ENCODE results near the gene GRIN3B. TPM values are rescaled to one million over a fixed set of nuclear protein-coding genes. Genes with fewer than 3 reads are reported as not detected.

Gene GRIN3B
- polyA plus RNA-seq, 1 experiment = 0.38 TPM

DNA sequence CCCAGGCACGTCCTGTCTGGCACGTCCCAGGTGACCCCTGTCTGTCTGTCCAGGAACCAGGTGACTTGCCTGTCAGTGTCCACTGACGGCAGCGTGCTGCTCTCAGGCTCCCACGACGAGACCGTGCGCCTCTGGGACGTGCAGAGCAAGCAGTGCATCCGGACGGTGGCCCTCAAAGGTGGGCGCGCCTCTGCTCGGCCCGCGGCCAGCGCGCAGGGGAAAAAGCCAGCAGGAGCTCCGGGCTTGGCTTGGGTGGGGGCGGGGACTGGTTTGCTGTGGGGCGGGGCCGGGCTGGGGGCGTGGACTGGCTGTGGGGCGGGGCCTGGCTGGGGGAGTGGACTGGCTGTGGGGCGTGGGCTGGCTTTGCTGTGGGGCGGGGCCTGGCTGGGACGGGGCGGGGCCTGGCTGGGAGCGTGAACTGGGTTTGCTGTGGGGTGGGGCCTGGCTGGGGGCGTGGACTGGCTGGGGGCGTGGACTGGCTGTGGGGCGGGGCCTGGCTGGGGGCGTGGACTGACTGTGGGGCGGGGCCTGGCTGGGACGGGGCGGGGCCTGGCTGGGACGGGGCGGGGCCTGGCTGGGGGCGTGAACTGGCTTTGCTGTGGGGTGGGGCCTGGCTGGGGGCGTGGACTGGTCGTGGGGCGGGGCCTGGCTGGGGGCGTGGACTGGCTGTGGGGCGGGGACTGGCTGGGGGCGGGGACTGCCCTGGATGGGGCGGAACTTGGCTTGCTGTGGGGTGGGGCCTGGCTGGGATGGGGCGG, 8.9 kb upstream of the GRIN3B start:
- Histone ChIP-seq H3K9me3 (ENCODE audit: control insufficient read depth, insufficient read depth, low read length) (peaks cover 7% of the 10 kb centered on the region; the same call in 1 of the 2 replicates), H3K27me3 (ENCODE audit: control insufficient read depth, insufficient read depth, low read length) (peaks cover 7% of the 10 kb centered on the region), H3K27ac (ENCODE audit: low read depth, low read length) (no peak overlapping the region), H3K4me3 (ENCODE audit: low read depth, low read length) (no peak overlapping the region)
- no peak for DNase-seq (ENCODE audit: low read depth, low spot score)
- TF ChIP-seq, protein P1, sequence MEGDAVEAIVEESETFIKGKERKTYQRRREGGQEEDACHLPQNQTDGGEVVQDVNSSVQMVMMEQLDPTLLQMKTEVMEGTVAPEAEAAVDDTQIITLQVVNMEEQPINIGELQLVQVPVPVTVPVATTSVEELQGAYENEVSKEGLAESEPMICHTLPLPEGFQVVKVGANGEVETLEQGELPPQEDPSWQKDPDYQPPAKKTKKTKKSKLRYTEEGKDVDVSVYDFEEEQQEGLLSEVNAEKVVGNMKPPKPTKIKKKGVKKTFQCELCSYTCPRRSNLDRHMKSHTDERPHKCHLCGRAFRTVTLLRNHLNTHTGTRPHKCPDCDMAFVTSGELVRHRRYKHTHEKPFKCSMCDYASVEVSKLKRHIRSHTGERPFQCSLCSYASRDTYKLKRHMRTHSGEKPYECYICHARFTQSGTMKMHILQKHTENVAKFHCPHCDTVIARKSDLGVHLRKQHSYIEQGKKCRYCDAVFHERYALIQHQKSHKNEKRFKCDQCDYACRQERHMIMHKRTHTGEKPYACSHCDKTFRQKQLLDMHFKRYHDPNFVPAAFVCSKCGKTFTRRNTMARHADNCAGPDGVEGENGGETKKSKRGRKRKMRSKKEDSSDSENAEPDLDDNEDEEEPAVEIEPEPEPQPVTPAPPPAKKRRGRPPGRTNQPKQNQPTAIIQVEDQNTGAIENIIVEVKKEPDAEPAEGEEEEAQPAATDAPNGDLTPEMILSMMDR (IDR thresholded peaks at IDR 0.05; ENCODE audit: low read depth, low read length) = no peak
- ChIA-PET POLR2A (no interaction called here), CTCF (no interaction called here)

DNA sequence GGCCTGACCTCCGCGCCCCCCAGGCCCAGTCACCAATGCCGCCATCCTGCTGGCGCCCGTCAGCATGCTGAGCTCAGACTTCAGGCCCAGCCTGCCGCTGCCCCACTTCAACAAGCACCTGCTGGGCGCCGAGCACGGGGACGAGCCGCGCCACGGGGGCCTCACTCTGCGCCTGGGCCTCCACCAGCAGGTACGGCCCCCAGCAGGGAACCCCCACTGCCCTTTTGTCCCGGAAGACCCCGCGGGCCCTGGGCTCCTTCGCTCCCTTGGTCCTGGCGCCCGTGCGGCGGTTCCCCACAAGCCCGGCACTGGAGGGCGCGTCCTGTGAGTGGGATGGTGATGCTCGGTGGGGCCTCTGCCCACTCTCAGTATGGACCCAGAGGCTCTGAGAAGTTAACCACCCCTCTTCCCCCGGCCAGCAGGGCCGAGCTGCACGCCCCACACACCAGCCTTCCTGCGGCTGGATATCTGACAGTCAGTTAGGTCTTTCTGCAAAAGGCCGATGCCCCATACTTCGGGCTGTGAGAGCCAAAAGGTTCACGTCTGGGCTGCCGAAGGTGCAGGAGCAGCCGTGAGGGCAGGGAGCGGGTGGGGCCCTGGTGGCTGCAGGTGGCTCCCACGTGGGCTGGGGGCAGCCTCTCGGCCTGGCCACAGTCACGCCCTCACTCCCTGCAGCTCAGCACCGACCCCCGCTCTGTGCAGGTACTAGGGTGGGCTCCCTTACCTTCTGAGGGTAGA, 8.1 kb upstream of the GRIN3B start:
- H3K9me3 ChIP-seq (ENCODE audit: control insufficient read depth, insufficient read depth, low read length) = peaks cover 7% of the 10 kb centered on the region; the same call in 1 of the 2 replicates
- DNase-seq (ENCODE audit: low read depth, low spot score) = no peak
- no peak overlapping the region for H3K4me3 ChIP-seq (ENCODE audit: low read depth, low read length)
- CTCF ChIA-PET = no interaction called here
- TF ChIP-seq, protein P1 (IDR thresholded peaks at IDR 0.05; ENCODE audit: low read depth, low read length) = no peak
- H3K27ac ChIP-seq (ENCODE audit: low read depth, low read length) = no peak overlapping the region
- peaks cover 9% of the 10 kb centered on the region for H3K27me3 ChIP-seq (ENCODE audit: control insufficient read depth, insufficient read depth, low read length)
- POLR2A ChIA-PET = no interaction called here

DNA sequence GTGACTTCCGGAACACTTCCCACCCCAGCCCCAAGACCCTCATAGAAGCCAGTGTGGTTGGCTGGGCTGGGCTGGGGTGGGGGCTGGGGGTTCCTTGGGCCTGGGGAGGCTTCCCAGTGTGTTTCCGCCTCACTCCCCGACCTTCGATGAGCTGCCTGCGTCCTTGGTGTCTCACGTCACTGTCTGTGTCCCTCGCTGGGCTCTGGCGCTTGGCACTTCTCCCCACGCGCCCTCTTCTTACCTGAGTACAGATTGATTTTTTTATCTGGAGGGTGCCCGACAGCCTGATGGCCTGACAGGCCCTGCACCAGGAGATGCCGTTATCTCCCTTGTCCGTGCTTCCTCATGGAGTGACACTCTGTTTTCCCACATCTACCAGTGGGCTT, 7.6 kb upstream of the GRIN3B start:
- TF ChIP-seq, protein P1 (IDR thresholded peaks at IDR 0.05; ENCODE audit: low read depth, low read length) = no peak
- no peak overlapping the region for H3K4me3 ChIP-seq (ENCODE audit: low read depth, low read length)
- CTCF ChIA-PET = no interaction called here
- DNase-seq (ENCODE audit: low read depth, low spot score) = no peak
- H3K27ac ChIP-seq (ENCODE audit: low read depth, low read length) = no peak overlapping the region
- peaks cover 11% of the 10 kb centered on the region for H3K27me3 ChIP-seq (ENCODE audit: control insufficient read depth, insufficient read depth, low read length)
- POLR2A ChIA-PET = no interaction called here
- H3K9me3 ChIP-seq (ENCODE audit: control insufficient read depth, insufficient read depth, low read length) = peaks cover 7% of the 10 kb centered on the region; the same call in 1 of the 2 replicates

DNA sequence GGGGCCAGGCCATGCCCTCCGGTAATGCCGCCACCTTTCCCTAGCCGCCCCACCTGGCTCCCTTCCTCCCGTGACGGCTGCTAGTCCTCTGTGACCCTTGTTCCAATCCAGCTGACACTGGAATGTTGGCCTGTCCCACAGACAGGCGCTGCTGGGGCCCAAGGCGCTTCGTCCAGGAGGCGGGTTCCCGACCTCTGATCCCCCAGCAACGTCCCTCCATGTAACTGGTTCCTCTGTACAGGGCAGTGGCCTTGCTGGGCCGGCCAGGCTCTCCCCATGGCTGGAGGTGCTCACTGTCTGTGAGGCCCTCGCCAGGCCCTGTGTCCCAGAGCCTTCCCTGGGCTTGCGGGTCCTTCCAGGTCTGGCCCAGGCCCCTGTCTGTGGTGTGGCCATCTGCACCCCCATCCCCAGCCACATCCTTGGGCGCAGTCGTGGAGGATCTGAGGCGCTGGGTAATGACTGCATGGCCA, 6.8 kb upstream of the GRIN3B start:
- ChIA-PET CTCF (no interaction called here), POLR2A (no interaction called here)
- DNase-seq (ENCODE audit: low read depth, low spot score) = no peak
- TF ChIP-seq, protein P1 (IDR thresholded peaks at IDR 0.05; ENCODE audit: low read depth, low read length) = no peak
- Histone ChIP-seq H3K4me3 (ENCODE audit: low read depth, low read length) (no peak overlapping the region), H3K27ac (ENCODE audit: low read depth, low read length) (no peak overlapping the region), H3K27me3 (ENCODE audit: control insufficient read depth, insufficient read depth, low read length) (peaks cover 18% of the 10 kb centered on the region), H3K9me3 (ENCODE audit: control insufficient read depth, insufficient read depth, low read length) (peaks cover 7% of the 10 kb centered on the region; the same call in 1 of the 2 replicates)

DNA sequence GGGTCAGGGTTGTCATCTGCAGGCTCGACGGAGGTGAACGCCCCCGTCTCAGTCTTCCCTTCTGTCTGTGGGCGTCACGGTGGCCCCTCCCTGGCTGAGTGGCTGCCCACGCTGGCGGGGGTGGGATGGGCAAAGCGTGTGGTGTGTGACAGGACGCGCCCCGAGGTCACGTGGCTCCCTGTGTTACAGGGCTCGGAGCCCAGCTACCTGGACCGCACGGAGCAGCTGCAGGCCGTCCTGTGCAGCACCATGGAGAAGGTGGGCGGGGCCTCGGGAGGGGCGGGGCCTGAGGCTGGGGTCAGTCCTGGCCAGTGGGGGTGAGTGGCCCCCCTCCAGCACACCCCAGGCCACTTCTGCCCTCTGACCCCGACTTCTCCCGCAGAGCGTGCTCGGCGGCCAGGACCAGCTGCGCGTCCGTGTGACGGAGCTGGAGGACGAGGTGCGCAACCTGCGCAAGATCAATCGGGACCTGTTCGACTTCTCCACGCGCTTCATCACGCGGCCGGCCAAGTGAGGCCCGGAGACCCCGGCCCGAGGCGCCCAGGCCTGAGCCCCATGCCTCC, 6.3 kb upstream of the GRIN3B start:
- peaks cover 22% of the 10 kb centered on the region for H3K27me3 ChIP-seq (ENCODE audit: control insufficient read depth, insufficient read depth, low read length)
- ChIA-PET POLR2A (no interaction called here), CTCF (no interaction called here)
- H3K9me3 ChIP-seq (ENCODE audit: control insufficient read depth, insufficient read depth, low read length) = peaks cover 7% of the 10 kb centered on the region; the same call in 1 of the 2 replicates
- TF ChIP-seq, protein P1 (IDR thresholded peaks at IDR 0.05; ENCODE audit: low read depth, low read length) = no peak
- H3K27ac ChIP-seq (ENCODE audit: low read depth, low read length) = no peak overlapping the region
- H3K4me3 ChIP-seq (ENCODE audit: low read depth, low read length) = no peak overlapping the region
- no peak for DNase-seq (ENCODE audit: low read depth, low spot score)

Data from AG04450 (cell line).